ENCODE data around the gene XPR1. TPM values are rescaled to one million over a fixed set of nuclear protein-coding genes. Genes with fewer than 3 reads are reported as not detected.

Gene XPR1
- total RNA-seq, 4 donors from 2014 or later: 17.2 to 28.3 (median 26.6) TPM

GRCh38 chr1:180920193-180920592 is 288.4 kb downstream of the XPR1 start:
- ATAC-seq: no peak
- Histone ChIP-seq H3K9me3 (no peaks in the 10 kb centered on the region), H3K27ac (no peak overlapping the region), H3K27me3 (no peaks in the 10 kb centered on the region), H3K4me1 (peaks cover 0 to 8% (median 0%) of the 10 kb centered on the region in 3 donors), H3K4me3 (no peak overlapping the region), H3K36me3 (peaks cover 0 to 57% of the 10 kb centered on the region in 2 donors)
- 100% methylated on average over 1 of the region's 7 CpGs; no CpG with 5 or more reads in 1 of the 2 donors for WGBS, 2 donors (ENCODE audit: low coverage in 1 of 2)
- TF ChIP-seq POLR2A (IDR thresholded peaks at IDR 0.05): no peak
- no peak for TF ChIP-seq EP300 (IDR thresholded peaks at IDR 0.05)
- TF ChIP-seq CTCF (IDR thresholded peaks at IDR 0.05): no peak
- no peak for TF ChIP-seq POLR2AphosphoS5 (IDR thresholded peaks at IDR 0.05)

DNA sequence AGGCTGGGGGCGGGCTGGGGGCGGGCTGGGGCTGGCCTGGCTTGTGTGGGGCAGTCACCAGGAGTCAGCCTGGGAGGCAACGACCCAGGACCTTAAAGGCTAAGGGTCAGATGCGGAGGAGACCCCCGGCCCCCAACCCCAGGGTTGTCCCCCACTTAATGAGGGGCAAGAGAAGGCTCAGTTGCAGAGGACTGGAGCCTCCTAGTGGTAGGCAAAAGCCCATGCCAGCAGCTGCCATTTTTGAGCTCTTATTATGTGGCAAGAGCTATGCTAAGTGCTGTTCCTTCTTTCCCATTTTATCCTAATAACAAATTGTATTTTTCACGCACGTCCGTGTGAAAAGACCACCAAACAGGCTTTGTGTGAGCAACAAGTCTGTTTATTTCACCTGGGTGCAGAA is 288.9 kb downstream of the XPR1 start:
- H3K9me3 ChIP-seq: no peaks in the 10 kb centered on the region
- no peaks in the 10 kb centered on the region for H3K27me3 ChIP-seq
- WGBS, 2 donors (ENCODE audit: low coverage in 1 of 2): 77 to 100% methylated on average over 3 to 6 of the region's 8 CpGs
- ATAC-seq: no peak
- TF ChIP-seq POLR2A (IDR thresholded peaks at IDR 0.05): no peak
- no peak for TF ChIP-seq POLR2AphosphoS5 (IDR thresholded peaks at IDR 0.05)
- peak in 1 of 4 experiments; percentile 29 for TF ChIP-seq CTCF (IDR thresholded peaks at IDR 0.05)
- TF ChIP-seq EP300 (IDR thresholded peaks at IDR 0.05): no peak
- no peak overlapping the region for H3K27ac ChIP-seq
- peaks cover 0 to 57% of the 10 kb centered on the region in 2 donors for H3K36me3 ChIP-seq
- no peak overlapping the region for H3K4me3 ChIP-seq
- peaks cover 0 to 9% (median 1%) of the 10 kb centered on the region in 3 donors for H3K4me1 ChIP-seq

- H3K4me1 ChIP-seq: peaks cover 3 to 15% (median 6%) of the 10 kb centered on the region in 3 donors
- TF ChIP-seq EP300 (IDR thresholded peaks at IDR 0.05): no peak
- TF ChIP-seq CTCF (IDR thresholded peaks at IDR 0.05): no peak
- no peak for TF ChIP-seq POLR2A (IDR thresholded peaks at IDR 0.05)
- no peak for TF ChIP-seq POLR2AphosphoS5 (IDR thresholded peaks at IDR 0.05)
- H3K36me3 ChIP-seq: peaks cover 0 to 53% of the 10 kb centered on the region in 2 donors
- ATAC-seq: no peak
- no peaks in the 10 kb centered on the region for H3K27me3 ChIP-seq
- no peak overlapping the region for H3K4me3 ChIP-seq
- no peak overlapping the region for H3K27ac ChIP-seq
- WGBS, 2 donors (ENCODE audit: low coverage in 1 of 2): 67 to 90% methylated on average over 1 to 3 of the region's 6 CpGs
- H3K9me3 ChIP-seq: no peaks in the 10 kb centered on the region
Observed at GRCh38 chr1:180921386-180921785, 289.6 kb downstream of the XPR1 start.

- no peaks in the 10 kb centered on the region for H3K9me3 ChIP-seq
- TF ChIP-seq POLR2AphosphoS5 (IDR thresholded peaks at IDR 0.05) (no peak), EP300 (IDR thresholded peaks at IDR 0.05) (no peak), POLR2A (IDR thresholded peaks at IDR 0.05) (no peak), CTCF (IDR thresholded peaks at IDR 0.05) (no peak)
- 20 to 76% methylated on average over 1 to 6 of the region's 21 CpGs for WGBS, 2 donors (ENCODE audit: low coverage in 1 of 2)
- H3K36me3 ChIP-seq: peaks cover 0 to 46% of the 10 kb centered on the region in 2 donors
- no peak overlapping the region for H3K4me3 ChIP-seq
- no peak for ATAC-seq
- peaks cover 3 to 22% (median 13%) of the 10 kb centered on the region in 3 donors for H3K4me1 ChIP-seq
- no peaks in the 10 kb centered on the region for H3K27me3 ChIP-seq
- H3K27ac ChIP-seq: no peak overlapping the region
Observed at GRCh38 chr1:180921891-180922630, 290.2 kb downstream of the XPR1 start.

DNA sequence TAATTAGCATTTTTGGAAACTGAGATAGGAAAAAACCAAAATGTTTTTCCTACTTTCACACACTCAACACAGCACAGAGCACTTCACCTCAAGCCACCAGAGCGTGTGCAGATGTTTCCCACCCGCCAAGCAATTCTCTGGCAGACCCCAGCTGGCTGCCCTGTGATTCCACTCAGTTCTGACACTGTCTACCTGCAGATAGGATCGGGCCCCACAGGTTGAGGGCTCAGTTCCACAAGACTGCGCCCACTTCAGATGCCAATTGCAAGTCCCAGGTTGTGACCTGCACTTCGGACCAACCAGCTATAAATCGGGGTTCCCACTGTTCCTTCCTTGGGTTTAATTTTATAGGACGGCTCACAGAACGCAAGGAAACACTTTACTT is 290.8 kb downstream of the XPR1 start:
- WGBS, 2 donors (ENCODE audit: low coverage in 1 of 2): 83 to 88% methylated on average over 8 of the region's 8 CpGs
- TF ChIP-seq POLR2A (IDR thresholded peaks at IDR 0.05) (no peak), CTCF (IDR thresholded peaks at IDR 0.05) (no peak), POLR2AphosphoS5 (IDR thresholded peaks at IDR 0.05) (no peak)
- Histone ChIP-seq H3K4me1 (peaks cover 3 to 28% (median 18%) of the 10 kb centered on the region in 3 donors), H3K4me3 (no peak overlapping the region), H3K9me3 (no peaks in the 10 kb centered on the region), H3K27ac (no peak overlapping the region), H3K27me3 (no peaks in the 10 kb centered on the region), H3K36me3 (peaks cover 0 to 40% of the 10 kb centered on the region in 2 donors)
- no peak for ATAC-seq

All from gastroesophageal sphincter (tissue), 4 donors.